Transverse colon (tissue), 4 donors: ENCODE measurements around the gene GZMM. TPM values are rescaled to one million over a fixed set of nuclear protein-coding genes. Genes with fewer than 3 reads are reported as not detected.

Experiments
- DNase-seq: peaks from one replicate; pipeline ENCODE4 v3.0.0-alpha.2; 2019
- H3K27ac ChIP-seq, 4 donors: fragments of 200-600 bp; sonication (generic); 2 replicates each; pipeline ENCODE4 v1.5.1; 2016 to 2018; ENCODE audit warnings: inconsistent platforms in 4 of 4
- H3K27me3 ChIP-seq: fragments of 200-600 bp; sonication (generic); 2 replicates; pipeline ENCODE4 v1.5.1; 2017; ENCODE audit warnings: inconsistent platforms
- H3K36me3 ChIP-seq, 4 donors: fragments of 200-600 bp; sonication (generic); 2 replicates each; pipeline ENCODE4 v1.5.1; 2017 to 2019; ENCODE audit warnings: inconsistent platforms in 4 of 4
- H3K4me1 ChIP-seq, 4 donors: fragments of 200-600 bp; sonication (generic); 2 replicates each; pipeline ENCODE4 v1.5.1; 2017 to 2020; ENCODE audit warnings: inconsistent platforms in 4 of 4
- H3K4me3 ChIP-seq, 4 donors: fragments of 200-600 bp; sonication (generic); 1 replicate in 1 of 4; 2 replicates in 3 of 4; pipeline versions ENCODE4 v1.5.1 to v1.6.1; 2017 to 2019; ENCODE audit warnings: inconsistent platforms in 4 of 4
- H3K9me3 ChIP-seq, 2 donors: fragments of 200-600 bp; sonication (generic); 2 replicates each; pipeline ENCODE4 v1.5.1; 2017 to 2019; ENCODE audit warnings: inconsistent platforms in 2 of 2
- EP300 ChIP-seq: sonication (generic); formaldehyde crosslinking; IDR thresholded peaks from one replicate; pipeline ENCODE4 v1.6.1; 2017; ENCODE audit warnings: antibody characterized with exemption, low read depth
- POLR2A ChIP-seq: fragments of 450-650 bp; IDR thresholded peaks from one replicate; pipeline ENCODE4 v1.6.1; 2016; ENCODE audit warnings: antibody characterized with exemption, mild to moderate bottlenecking, moderate library complexity
- POLR2AphosphoS5 ChIP-seq, 3 donors: sonication (generic); formaldehyde crosslinking; IDR thresholded peaks; one replicate each; pipeline ENCODE4 v1.6.1; 2016; ENCODE audit warnings: antibody characterized with exemption in 3 of 3
- whole genome bisulfite sequencing, 2 donors: methylation state at CpG; one replicate each; pipeline ENCODE4 v1.1.5; 2018; ENCODE audit warnings: low coverage in 1 of 2; 5-methylcytosine and 5-hydroxymethylcytosine counted together
- in situ Hi-C, 4 donors: fragments of 200-750 bp; cut with MboI; loops; one replicate each; pipeline versions ENCODE4 v1.15.0 to v1.15.1; 2017; ENCODE audit warnings: low sequenced_read_pairs in 3 of 4, low pct_ligation_motif_present in 1 of 4, low pct_unique_long_range_greater_than_20kb in 1 of 4
- intact Hi-C: fragments of 100-400 bp; cut with DNase I; formaldehyde crosslinking; loops from one replicate; pipeline ENCODE4 v1.15.1; 2023; ENCODE audit warnings: low total_unique reads
- total RNA-seq, 4 donors: library from RNA; depleted of rRNA; stranded (reverse); fragments of >200 nt; gene quantifications; one replicate each; pipeline ENCODE4 v1.1.0, GENCODE V29; 2016
- TF ChIP-seq, protein P1 (sequence below), 5 experiments: fragments of 200-600 bp in 3 of 5; fragments of 450-650 bp in 2 of 5; sonication (generic) in 3 of 5; IDR thresholded peaks; 1 replicate in 2 of 5; 2 replicates in 3 of 5; pipeline ENCODE4 v1.5.1; 2016 to 2017; ENCODE audit warnings: antibody characterized with exemption in 5 of 5, inconsistent platforms in 3 of 5, mild to moderate bottlenecking in 2 of 5, moderate library complexity in 1 of 5

GZMM gene
- total RNA-seq, 4 donors from 2014 or later: 1.1 to 1.8 TPM; not detected in 2

DNA sequence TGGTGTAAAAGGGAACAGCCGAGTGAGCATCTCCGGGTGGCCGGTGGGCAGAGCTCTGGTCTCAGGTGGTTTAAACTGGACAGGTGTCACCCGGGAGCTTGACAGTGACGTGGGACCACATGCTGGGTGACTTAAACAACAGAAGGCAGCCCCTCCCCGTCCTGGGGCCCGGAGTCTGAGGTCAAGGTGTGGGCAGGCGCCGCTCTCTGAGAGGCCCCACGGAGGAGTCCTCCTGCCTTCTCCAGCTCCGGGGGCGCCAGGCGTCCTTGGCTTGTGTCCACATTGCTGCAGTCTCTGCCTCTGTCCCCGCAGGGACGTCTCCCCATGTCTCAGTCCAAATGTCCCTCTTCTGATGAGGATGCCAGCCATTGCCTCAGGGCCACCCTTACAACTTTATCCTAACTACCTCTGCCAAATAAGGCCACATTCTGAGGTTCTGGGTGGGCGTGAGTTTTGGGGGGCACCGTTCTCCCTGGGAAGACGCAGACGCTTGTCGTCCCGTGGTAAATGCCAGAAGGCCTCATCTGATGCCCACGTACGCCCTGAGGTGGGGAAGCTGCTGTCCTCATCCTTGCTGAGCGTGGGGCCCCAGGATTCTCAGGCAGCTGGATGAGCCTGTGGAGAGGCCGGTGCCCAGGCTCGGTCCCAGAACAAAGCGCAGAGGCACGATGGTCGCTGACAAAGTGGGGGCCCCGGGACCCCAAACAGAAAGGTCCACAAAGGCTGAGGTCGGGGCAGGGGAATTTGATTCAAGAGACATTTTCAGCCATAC, 12.9 kb downstream of the GZMM start:
- no peaks in the 10 kb centered on the region for H3K27me3 ChIP-seq
- H3K4me3 ChIP-seq: no peak overlapping the region
- TF ChIP-seq POLR2A (no peak), EP300 (no peak), POLR2AphosphoS5 (IDR thresholded peaks at IDR 0.05) (no peak)
- TF ChIP-seq, protein P1, sequence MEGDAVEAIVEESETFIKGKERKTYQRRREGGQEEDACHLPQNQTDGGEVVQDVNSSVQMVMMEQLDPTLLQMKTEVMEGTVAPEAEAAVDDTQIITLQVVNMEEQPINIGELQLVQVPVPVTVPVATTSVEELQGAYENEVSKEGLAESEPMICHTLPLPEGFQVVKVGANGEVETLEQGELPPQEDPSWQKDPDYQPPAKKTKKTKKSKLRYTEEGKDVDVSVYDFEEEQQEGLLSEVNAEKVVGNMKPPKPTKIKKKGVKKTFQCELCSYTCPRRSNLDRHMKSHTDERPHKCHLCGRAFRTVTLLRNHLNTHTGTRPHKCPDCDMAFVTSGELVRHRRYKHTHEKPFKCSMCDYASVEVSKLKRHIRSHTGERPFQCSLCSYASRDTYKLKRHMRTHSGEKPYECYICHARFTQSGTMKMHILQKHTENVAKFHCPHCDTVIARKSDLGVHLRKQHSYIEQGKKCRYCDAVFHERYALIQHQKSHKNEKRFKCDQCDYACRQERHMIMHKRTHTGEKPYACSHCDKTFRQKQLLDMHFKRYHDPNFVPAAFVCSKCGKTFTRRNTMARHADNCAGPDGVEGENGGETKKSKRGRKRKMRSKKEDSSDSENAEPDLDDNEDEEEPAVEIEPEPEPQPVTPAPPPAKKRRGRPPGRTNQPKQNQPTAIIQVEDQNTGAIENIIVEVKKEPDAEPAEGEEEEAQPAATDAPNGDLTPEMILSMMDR (IDR thresholded peaks at IDR 0.05): no peak
- H3K27ac ChIP-seq: peak overlapping the region; percentile 51 to 76 (median 62)
- H3K36me3 ChIP-seq: no peaks in the 10 kb centered on the region
- in situ Hi-C loops: no loop called here
- H3K9me3 ChIP-seq: no peaks in the 10 kb centered on the region
- no peak for DNase-seq
- peaks cover 14 to 44% (median 24%) of the 10 kb centered on the region in 4 donors for H3K4me1 ChIP-seq
- WGBS, 2 donors: 76% methylated on average over 31 of the region's 31 CpGs; no CpG with 5 or more reads in 1 of the 2 donors
- intact Hi-C loops: no loop called here

DNA sequence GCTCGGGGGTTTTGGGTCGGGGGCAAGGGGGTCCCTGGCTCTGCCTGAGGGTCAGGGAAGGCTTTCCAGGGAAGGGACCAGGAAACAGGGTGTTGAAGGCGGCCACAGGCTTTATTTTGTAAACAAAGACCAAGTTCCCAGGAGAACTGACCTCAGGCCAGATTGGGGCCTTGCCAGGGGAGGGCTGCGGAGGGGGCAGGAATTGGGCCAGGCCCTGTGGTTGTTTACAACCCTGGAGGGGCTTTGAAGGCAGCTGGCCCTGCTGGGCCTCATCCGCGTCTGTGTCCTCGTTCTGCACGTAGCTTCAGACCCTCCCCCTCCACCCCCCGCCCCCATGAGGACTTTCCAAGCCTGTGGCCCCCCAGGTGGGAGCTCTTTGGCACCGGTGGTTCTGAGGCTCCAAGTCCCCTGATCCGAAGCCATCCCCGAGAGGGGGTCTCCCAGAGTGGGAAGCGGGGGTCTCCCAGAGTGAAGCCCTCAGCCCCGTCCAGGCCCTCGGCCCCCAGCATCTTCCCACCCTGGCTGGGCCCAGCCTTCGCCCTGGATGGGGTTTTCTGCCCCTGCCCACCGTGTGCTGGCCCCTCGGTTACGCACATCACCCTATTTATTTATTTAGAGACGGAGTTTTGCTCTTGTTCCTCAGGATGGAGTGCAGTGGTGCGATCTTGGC, 15.1 kb downstream of the GZMM start:
- in situ Hi-C loops (no loop called here), intact Hi-C loops (no loop called here)
- TF ChIP-seq POLR2AphosphoS5 (IDR thresholded peaks at IDR 0.05) (no peak), POLR2A (no peak), EP300 (no peak)
- TF ChIP-seq, protein P1 (IDR thresholded peaks at IDR 0.05): no peak
- DNase-seq: peak; percentile 47
- peaks cover 14 to 33% (median 19%) of the 10 kb centered on the region in 4 donors for H3K4me1 ChIP-seq
- H3K27me3 ChIP-seq: no peaks in the 10 kb centered on the region
- H3K36me3 ChIP-seq: no peaks in the 10 kb centered on the region
- H3K4me3 ChIP-seq: no peak overlapping the region
- H3K9me3 ChIP-seq: no peaks in the 10 kb centered on the region
- 51% methylated on average over 19 of the region's 21 CpGs; no CpG with 5 or more reads in 1 of the 2 donors for WGBS, 2 donors
- H3K27ac ChIP-seq: peak overlapping the region; percentile 37 to 67 (median 52)

DNA sequence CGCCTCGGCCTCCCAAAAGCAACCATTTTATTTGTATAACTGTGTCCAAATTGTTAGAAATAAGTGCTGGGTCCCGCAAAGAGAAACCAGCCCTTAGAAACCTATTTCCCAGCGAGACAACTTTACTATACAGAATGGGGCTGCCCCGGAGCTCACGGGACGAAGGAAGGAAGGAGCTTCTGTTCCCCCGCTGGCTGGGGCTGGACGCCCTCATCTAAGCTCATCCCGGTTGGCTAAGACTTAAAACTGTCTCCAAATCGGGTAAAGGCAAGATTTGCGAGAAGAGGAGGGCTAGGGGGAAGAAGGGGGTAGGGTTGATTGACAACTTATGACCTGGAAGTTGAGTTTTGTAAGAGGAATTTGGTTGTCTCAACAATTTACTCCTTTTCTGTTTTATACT, 16.3 kb downstream of the GZMM start:
- peaks cover 14 to 30% (median 19%) of the 10 kb centered on the region in 4 donors for H3K4me1 ChIP-seq
- TF ChIP-seq EP300: no peak
- no peak for TF ChIP-seq POLR2AphosphoS5 (IDR thresholded peaks at IDR 0.05)
- TF ChIP-seq, protein P1 (IDR thresholded peaks at IDR 0.05): no peak
- TF ChIP-seq POLR2A: no peak
- no peak for DNase-seq
- WGBS, 2 donors: 66 to 74% methylated on average over 4 to 12 of the region's 12 CpGs
- no peak overlapping the region for H3K4me3 ChIP-seq
- no peaks in the 10 kb centered on the region for H3K9me3 ChIP-seq
- H3K27me3 ChIP-seq: no peaks in the 10 kb centered on the region
- intact Hi-C loops (no loop called here), in situ Hi-C loops (no loop called here)
- no peak overlapping the region for H3K27ac ChIP-seq
- no peaks in the 10 kb centered on the region for H3K36me3 ChIP-seq

DNA sequence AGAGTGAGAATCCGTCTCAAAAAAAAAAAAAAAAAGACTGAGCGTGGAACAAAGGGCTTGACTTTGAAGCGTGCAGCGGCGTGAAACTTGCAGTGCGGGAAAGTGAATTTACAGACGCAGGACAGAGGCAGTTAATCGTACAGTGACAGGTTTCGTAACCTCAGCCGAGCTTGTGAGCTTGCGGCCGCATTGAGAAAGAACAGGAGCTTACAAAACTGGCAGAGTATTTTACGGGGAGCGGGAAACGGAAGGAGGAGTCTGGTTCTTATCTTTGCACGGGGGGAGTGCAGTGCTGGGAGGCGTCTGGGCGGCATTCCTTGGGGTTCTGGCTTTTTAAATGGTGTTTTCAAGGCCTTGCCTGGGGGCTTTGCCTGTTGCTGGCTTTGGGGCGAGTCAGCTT, 22.6 kb downstream of the GZMM start:
- WGBS, 2 donors: 63 to 65% methylated on average over 16 to 19 of the region's 19 CpGs
- Histone ChIP-seq H3K4me3 (no peak overlapping the region), H3K9me3 (no peaks in the 10 kb centered on the region), H3K27ac (peak overlapping the region; percentile 40 to 88 (median 81)), H3K36me3 (no peaks in the 10 kb centered on the region), H3K27me3 (no peaks in the 10 kb centered on the region), H3K4me1 (peaks cover 7 to 8% (median 7%) of the 10 kb centered on the region in 4 donors)
- in situ Hi-C loops (no loop called here), intact Hi-C loops (no loop called here)
- TF ChIP-seq EP300 (peak; percentile 89), POLR2AphosphoS5 (IDR thresholded peaks at IDR 0.05) (peak; percentile 85 to 91 (median 91))
- TF ChIP-seq, protein P1 (IDR thresholded peaks at IDR 0.05): no peak
- peak; percentile 61 for DNase-seq
